Panc1 (cell line): ENCODE measurements around the gene CRYBG1.

Experiments
- CTCF ChIP-seq: fragments of 450-650 bp; IDR thresholded peaks from 2 replicates; pipeline ENCODE4 v1.5.1; 2017; ENCODE audit warnings: mild to moderate bottlenecking
- POLR2AphosphoS5 ChIP-seq: IDR thresholded peaks from 2 replicates; pipeline ENCODE4 v1.6.1; 2012; ENCODE audit warnings: mild to moderate bottlenecking, low read depth, low read length, moderate library complexity
- REST ChIP-seq, 2 experiments: IDR thresholded peaks; 2 replicates each; pipeline ENCODE4 v1.6.1; 2011 to 2012; ENCODE audit warnings: low read depth in 2 of 2, control low read depth in 1 of 2, low read length in 1 of 2, mild to moderate bottlenecking in 1 of 2, moderate library complexity in 1 of 2; ENCODE audit not compliant: insufficient read depth in 1 of 2
- SIN3A ChIP-seq: IDR thresholded peaks from 2 replicates; pipeline ENCODE4 v1.6.1; 2012; ENCODE audit warnings: low read depth, mild to moderate bottlenecking, low read length, moderate library complexity, borderline replicate concordance; ENCODE audit not compliant: insufficient read depth
- TCF7L2 ChIP-seq: IDR thresholded peaks from 2 replicates; pipeline ENCODE4 v1.6.1; 2011; ENCODE audit warnings: mild to moderate bottlenecking, low read depth, low read length, inconsistent platforms

GRCh38 chr6:106490974-106491373 lies 130.5 kb downstream of the CRYBG1 start:
- TF ChIP-seq REST (IDR thresholded peaks at IDR 0.05; ENCODE audit: insufficient read depth in 1 of 2, low read depth in 2 of 2, low read length in 1 of 2) (no peak), CTCF (no peak), POLR2AphosphoS5 (no peak), TCF7L2 (no peak), SIN3A (no peak)
